NCI-H748 (cell line): ENCODE data around the gene PGAM4.
"Not testable (repeated sequence)": the region's sequence is repeated elsewhere in the genome, so short reads cannot be mapped to it uniquely, and the experiment has no call there.

Experiments
- DNase-seq: peaks from one replicate; lab custom pipeline; 2025; ENCODE audit not compliant: unreplicated experiment; lab: John Stamatoyannopoulos, UW

Gene PGAM4

DNA sequence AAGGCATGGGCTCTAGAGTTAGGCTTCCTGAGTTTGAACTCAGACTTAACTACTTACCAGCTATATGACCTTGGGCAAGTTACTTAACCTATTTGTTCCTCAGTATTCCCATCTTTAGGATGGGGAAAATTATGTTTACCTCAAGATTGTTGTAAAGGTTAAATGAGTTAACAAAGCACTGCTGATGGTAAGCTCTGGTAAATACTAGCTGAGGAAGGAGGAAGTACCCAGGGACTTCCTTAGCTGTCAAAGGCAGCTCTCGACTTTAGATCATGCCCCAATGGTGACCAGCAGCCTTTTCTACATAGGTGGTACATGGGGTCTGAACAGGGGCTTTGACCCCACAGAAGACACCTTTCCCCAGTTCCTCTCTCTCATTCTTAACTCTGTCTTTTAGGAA lies 38.9 kb downstream of the PGAM4 start:
- DNase-seq: no peak

- DNase-seq: no peak
Observed at GRCh38 chrX:77925764-77926163, 43.7 kb downstream of the PGAM4 start.

GRCh38 chrX:77924320-77924859 lies 45.0 kb downstream of the PGAM4 start:
- DNase-seq: no peak

DNA sequence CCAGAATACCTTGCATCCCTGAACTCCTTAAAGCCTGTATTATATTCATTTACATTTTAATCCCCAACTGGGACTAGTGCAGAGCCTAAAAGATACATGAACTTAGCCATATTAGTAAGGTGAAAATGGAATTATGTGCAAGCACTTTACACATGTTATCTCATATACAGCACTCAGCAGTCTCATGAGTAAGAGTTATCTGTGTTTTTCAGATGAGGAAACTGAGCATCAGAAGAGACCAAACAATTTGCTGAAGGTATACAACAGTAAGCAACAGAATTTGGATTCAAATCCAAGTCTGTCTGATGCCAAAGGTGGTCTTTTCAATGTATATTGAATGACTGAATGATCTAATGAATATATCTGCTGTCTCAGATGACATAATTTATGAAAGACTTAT lies 46.7 kb downstream of the PGAM4 start:
- no peak for DNase-seq

DNA sequence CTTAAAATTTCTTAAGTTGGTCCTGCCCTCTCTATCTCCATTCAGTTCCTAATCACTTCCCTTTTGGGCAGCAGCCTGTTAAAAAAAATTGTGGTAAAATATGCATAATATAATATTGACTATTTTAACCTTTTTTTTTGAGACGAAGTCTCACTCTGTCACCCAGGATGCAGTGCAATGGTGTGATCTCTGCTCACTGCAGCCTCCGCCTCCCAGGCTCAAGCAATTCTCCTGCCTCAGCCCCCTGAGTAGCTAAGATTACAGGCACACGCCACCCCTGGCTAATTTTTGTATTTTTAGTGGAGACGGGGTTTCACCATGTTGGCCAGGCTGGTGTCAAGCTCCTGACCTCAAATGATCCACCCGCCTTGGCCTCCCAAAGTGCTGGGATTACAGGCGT lies 50.1 kb downstream of the PGAM4 start:
- not testable (repeated sequence) for DNase-seq

- DNase-seq: no peak
Observed at GRCh38 chrX:77918568-77918967, 50.9 kb downstream of the PGAM4 start.
